Ramos (cell line): ENCODE results near the gene WHAMM.
"Not testable (repeated sequence)": the region's sequence is repeated elsewhere in the genome, so short reads cannot be mapped to it uniquely, and the experiment has no call there.

Source experiments
- in situ Hi-C: fragments of 300-500 bp; cut with MboI; formaldehyde crosslinking; loops from one replicate; pipeline ENCODE4 v1.14.3; 2022; ENCODE audit warnings: low sequenced_read_pairs; ENCODE audit not compliant: unreplicated experiment

Gene WHAMM, protein sequence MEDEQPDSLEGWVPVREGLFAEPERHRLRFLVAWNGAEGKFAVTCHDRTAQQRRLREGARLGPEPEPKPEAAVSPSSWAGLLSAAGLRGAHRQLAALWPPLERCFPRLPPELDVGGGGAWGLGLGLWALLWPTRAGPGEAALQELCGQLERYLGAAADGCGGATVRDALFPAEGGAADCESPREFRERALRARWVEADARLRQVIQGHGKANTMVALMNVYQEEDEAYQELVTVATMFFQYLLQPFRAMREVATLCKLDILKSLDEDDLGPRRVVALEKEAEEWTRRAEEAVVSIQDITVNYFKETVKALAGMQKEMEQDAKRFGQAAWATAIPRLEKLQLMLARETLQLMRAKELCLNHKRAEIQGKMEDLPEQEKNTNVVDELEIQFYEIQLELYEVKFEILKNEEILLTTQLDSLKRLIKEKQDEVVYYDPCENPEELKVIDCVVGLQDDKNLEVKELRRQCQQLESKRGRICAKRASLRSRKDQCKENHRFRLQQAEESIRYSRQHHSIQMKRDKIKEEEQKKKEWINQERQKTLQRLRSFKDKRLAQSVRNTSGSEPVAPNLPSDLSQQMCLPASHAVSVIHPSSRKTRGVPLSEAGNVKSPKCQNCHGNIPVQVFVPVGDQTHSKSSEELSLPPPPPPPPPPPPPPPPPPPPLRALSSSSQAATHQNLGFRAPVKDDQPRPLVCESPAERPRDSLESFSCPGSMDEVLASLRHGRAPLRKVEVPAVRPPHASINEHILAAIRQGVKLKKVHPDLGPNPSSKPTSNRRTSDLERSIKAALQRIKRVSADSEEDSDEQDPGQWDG

DNA sequence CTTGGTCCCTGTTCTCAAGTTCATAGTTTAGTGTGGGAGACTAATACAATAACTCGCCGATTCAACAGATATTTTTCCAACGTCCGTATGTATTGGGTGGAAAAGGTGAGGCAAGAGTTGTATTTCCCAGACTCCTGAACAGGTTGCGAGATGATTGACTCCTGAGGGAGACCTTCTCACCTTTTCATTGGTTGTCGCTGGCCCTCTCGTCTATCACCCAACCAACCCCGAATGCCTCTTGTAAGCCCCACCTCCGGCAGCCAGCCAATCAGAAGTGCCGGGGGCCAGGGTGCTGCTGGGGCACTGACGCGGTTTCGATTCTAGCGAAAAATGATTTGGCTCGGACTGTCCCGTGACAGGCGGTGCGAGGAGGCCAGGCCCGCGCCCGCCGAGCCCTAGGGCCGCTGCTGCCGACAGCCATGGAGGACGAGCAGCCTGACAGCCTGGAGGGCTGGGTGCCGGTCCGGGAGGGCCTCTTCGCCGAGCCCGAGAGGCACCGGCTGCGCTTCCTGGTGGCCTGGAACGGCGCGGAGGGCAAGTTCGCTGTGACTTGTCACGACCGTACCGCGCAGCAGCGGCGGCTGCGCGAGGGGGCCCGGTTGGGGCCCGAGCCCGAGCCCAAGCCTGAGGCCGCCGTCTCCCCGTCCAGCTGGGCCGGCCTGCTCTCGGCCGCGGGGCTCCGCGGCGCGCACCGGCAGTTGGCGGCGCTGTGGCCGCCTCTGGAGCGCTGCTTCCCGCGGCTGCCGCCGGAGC lies at the start of gene WHAMM:
WHAMM (plus strand) TSS at position 321 of the 753 bp plus-strand sequence; CDS start at position 420, 99 bp downstream.
- in situ Hi-C loops = no loop called here

DNA sequence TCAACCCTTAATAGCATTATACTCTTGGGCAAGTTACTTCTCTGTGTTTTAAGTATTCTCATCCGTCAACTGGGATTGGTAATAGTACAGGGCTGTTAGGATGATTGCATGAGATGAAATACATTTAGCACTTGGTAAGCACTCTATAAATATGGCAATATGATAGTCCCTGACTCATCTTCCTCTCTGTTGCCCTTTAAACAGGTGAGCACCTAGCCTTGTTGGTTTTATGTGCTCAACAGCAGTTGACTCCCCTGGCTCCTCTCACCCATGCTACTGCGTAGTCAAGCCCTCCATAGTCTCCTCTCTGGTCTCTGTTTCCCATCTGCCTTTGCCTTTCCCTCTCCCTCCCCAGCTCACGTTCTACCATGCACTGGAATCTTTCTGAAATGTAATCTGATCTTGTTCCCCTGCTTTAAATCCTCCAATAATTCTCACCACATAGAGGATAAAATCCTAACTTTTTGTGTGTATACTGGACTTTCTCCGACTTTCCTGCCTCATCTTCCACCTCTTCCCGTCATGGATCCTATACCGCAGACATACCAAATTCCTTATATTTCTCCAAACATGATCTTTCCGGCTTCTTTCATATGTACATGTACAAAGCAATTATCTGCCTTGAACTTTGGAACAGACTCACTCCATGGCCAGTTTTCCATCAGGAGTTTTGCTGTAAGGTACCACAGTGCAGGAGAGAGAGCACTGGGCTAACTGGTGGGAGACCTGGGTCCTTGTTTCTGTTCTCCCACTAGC lies 45.9 kb upstream of the WHAMM start:
- in situ Hi-C loops = no loop called here

DNA sequence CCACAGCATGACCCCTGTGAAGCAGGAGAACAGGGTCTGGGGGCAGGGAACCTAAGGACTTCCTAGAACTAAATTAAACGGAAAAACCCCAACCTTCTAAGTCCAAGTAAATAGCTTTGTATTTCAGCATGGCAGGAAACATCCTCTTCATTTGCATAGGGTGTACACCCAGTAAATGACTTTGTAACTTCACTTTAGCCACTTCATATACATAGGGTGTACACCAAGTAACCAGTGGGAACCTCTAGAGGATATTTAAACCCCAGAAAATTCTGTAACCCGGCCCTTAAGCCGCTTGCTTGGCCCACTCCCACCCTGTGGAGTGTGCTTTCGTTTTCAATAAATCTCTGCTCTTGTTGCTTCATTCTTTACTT lies 45.3 kb upstream of the WHAMM start:
- in situ Hi-C loops = no loop called here

DNA sequence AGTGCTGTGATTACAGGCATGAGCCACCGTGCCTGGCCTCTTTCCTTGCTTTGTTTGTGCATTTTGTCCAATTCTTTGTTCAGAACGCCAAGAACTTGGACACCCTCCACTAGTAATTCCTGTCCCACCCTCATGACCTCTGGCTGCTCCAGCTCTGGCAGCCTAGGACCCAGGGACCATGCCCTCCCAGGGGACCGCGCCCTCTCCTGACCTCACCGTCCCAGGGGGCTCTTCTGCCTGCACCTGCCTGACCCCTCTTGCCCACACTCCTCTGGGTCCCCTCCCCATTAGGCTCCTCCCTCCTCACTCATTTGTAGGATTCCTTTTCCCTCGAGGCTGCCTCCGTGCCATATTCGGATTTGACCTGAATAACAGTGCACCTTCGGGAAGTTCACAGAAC lies 44.7 kb upstream of the WHAMM start:
- in situ Hi-C loops = no loop called here

DNA sequence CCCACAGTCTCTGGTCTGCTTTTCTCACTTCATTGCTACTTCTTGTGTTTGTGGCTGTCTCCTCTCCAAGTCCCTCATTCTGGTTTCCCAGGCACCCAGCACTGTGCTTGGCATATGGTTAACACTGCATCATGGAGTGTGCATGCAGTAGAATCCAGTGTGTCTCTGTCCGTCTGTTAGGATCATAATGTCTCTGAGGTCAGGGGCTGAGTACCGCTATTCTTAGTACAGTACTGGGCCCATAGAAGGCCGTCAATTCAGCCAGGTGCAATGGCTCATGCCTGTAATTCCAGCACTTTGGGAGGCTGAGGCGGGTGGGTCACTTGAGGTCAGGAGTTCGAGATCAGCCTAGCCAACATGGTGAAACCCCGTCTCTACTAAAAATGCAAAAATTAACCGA lies 43.2 kb upstream of the WHAMM start:
- in situ Hi-C loops = not testable (repeated sequence)

DNA sequence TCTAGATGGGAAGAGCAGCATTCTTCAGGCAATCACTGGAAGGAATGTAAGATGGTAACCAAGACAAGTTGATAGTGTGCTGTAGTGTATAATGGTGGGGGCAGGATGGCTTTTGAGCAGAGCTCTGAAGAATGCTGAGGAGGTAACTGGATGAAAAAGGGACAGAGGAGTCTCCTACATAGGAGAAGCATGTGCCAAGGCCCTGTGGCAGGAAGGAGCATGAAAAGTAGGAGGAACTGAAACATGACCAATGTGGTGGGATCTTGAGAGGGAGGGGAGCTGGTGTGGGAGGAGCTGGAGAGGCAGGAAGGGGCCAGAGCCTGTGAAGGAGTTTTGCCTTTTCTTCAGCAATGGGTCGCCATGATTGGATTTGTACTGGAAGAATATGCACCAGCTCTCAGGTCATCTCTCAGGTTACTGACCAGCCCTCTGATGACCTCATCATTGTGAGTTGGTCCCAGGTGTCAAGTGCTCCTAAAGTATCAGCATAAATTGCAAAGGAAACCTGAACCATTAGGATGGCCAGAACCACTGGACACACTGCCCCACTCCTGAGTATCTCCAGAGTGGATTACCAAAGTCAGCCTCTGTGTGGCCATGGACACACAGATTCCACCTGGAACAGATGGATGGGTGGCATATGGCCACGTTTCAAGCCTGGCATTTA lies 42.1 kb upstream of the WHAMM start:
- in situ Hi-C loops = no loop called here

DNA sequence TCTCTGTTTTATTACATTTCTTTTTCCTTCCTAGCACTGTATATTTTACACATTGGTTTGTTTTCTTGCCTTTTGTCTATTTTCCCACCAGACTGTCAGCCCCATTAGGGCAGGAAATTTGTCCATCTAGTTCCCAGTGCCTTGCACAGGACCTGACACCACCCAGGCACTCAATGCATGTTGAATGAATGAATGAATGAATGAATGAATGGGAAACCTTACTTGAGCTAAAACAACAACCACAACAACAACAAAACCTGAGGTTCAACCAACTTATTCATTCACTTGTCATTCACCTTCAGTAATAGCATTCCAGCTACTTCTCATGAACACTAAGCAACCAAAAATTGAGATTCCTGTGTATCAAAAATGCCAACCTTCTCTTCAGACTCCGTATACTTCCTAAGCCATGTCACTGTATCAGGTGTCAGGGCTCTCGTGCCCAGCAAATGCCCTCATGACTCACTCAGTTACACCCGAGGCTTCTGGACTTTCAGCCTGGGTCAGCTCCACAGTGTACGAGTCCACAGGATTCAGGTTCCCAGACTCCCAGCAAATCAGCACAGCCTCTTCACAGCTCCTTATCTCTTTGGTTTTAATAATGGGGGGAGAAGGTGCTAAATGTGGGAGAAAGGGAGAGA lies 40.9 kb upstream of the WHAMM start:
- in situ Hi-C loops = no loop called here

DNA sequence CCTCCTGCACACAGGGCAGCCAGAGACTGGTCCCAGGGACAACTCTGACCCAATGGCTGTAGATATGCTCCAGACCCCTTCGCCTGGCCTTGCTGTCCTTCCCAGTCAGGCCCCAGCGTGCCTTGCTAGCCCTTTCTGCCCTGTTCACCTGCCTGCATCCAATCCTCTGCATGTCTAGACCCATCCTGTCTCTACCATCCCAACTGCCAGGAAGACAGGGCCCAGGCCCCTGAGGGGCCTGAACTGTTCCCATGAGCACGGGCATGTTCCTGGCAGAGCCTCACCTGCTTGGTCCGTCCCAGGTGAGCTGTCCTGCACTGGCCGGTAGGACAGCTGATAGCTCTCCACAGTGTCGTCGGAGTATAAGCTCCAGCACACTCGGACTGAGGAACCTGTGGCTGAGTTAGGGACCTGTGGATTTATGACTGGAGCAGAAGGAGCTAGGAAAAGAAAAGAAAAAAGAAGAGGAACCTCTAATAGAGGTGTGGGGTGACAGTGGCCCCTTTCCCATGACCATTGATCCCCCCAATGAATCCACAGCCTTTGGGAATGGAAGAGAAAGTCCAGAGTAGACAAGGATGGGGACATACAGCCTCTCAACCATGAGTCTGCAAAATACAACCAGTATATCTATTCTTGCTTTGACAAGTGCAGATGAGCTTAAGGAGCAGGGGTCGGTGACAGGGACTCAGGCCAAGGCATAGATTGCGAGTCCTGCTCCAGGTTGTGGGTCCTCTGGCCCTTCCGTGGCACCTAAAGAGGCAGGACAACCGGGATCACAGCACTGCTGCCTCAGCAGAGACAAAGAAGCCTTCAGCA lies 37.4 kb upstream of the WHAMM start:
- in situ Hi-C loops = no loop called here

DNA sequence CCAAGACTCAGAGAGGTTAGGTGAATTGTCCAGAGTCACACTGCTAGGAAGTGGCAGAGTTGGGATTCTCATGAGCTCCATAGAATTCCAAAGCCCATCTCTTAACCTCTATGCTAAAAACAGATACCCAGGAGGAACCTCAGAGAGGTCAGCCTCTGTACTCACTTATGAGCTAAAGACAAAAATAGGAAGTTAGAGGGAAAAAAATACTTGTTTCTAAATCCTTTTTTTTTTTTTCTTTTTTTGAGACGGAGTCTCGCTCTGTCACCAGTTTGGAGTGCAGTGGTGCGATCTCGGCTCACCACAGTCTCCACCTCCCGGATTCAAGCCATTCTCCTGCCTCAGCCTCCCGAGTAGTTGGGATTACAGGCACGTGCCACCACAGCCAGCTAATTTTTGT lies 34.9 kb upstream of the WHAMM start:
- in situ Hi-C loops = no loop called here

DNA sequence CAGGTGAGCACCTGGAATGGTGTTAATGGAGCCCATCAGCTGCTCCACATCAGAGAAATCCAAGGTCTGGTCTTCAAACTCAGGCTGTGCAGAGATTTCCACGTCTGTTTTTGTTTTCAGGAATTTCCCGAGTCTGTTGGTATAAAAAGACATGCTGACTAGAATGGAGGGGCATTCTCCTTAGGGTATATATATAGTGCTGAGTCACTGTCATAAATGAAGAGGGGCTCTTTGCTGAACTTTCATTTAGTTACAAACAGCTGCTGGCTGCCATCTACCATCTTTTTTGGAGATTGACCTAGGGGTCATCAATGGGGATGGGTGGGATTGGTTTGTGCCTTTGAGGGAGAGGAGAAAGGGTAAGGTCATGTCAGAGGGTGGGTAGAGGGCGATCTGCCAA lies 30.7 kb upstream of the WHAMM start:
- in situ Hi-C loops = no loop called here

DNA sequence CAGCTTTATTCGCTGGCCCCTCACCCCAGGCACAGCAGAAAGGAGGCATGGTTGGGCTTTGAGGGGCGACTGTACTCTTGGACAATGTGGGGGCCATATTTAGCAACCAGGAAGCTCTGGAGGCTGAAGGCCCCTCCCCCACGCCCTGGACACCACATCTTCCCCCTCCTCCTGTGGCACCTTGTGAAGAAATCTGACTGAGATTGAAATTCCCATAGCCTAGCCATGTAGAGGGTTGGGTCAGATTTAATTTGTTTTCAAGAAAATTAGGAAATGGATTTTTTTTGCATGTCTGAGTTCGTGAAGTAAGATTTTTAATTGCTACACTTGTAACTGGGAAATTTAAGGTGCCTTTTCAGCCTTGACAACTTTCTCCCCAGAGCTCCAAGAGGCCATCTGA lies 28.1 kb upstream of the WHAMM start:
- in situ Hi-C loops = no loop called here

DNA sequence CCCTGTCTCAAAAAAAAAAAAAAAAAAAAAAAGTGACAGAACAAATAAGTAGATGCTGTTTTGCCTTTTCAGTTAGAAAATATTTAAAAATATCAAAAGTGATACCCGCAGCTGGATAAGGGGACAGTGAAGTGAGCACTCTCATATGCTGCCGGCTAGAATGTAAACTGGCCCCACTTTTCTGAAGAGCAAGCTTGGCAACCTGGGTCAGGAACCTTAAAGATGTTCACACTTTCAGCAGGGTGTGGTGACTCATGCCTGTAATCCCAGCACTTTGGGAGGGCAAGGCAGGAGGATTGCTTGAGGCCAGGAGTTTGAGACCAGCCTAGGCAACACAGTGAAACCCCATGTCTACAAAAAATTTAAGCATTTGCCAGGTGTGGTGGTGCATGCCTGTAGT lies 20.9 kb upstream of the WHAMM start:
- in situ Hi-C loops = no loop called here

DNA sequence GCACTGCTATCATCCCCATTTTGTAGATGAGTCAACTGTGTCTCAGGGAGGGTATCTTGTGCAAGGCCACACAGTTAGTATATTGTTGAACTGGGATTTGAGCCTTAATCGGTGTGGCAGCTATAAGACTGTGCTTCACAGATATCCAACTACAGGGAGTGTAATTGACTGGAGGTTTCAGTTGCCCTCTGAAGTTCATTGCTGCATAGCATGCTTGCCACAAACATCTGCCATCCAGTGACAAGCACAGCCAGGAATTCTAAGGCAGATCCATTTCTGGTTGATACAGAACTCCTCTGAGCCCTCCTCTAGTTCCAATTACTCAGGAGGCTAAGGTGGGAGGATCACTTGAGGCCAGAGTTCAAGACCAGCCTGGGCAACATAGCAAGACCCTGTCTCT lies 19.9 kb upstream of the WHAMM start:
- in situ Hi-C loops = no loop called here

DNA sequence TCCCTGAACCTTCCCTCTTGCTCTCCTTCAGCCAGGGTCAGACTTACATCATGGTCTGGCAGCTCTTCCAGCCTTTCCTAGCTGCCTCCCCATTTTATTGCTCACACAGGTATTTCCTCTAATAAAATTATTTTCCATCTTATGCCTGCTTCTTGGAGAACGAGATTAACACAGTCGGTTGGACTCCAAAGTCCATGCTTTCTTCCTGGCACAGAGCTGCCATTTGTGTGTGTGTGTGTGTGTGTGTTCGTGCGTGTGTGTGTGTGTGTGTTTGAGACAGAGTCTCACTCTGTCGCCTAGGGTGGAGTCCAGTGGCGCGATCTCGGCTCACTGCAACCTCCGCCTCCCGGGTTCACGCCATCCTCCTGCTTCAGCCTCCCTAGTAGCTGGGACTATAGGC lies 19.1 kb upstream of the WHAMM start:
- in situ Hi-C loops = no loop called here

DNA sequence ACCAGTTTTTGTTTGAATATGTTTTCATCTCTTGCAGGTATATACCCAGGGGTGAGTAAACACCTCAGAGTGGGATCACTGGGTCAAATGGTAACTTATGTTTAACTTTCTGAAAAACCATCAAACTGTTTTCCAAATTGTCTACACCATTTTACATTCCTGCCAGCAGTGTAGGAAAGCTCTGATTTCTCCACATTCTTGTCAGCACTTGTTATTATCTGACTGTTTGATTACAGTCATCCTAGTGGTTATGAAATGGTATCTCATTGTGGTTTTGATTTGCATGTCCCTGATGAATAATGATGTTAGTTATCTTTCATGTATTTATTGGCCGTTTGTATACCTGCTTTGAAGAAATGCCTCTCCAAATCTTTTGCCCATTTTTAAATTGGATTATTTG lies 17.4 kb upstream of the WHAMM start:
- in situ Hi-C loops = no loop called here

DNA sequence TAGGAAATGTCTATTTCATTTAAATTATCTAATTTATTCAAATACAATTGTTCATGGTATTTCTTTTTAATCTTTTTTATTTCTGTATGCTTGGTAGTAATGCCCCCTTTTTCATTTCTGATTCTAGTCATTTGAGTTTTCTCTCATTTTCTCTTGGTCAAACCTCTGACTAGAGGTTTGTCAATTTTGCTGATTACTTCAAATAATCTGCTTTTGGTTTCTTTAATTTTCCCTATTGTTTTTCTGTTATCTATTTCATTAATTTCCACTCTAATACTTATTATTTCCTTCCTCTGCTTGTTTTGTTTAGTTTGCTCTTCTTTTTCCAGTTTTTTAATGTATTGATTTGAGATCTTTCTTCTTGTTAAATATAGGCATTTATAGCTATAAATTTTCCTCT lies 15.7 kb upstream of the WHAMM start:
- in situ Hi-C loops = no loop called here

DNA sequence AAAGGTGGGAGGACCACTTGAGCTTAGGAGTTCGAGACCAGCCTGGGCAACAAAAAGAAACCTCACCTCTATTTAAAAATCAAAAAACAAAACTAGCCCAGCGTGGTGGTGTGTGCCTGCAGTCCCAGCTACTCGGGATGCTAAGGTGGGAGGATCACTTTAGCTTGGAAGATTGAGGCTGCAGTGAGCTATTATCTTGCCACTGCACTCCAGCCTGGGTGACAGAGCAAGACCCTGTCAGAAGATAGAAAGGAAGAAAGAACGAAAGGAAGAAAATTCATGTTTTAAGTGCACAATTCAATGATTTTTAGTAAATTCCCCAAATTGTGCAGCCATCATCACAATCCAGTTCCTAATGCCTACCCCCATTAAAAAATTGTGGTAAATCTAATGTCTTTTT lies 11.3 kb upstream of the WHAMM start:
- in situ Hi-C loops = no loop called here

DNA sequence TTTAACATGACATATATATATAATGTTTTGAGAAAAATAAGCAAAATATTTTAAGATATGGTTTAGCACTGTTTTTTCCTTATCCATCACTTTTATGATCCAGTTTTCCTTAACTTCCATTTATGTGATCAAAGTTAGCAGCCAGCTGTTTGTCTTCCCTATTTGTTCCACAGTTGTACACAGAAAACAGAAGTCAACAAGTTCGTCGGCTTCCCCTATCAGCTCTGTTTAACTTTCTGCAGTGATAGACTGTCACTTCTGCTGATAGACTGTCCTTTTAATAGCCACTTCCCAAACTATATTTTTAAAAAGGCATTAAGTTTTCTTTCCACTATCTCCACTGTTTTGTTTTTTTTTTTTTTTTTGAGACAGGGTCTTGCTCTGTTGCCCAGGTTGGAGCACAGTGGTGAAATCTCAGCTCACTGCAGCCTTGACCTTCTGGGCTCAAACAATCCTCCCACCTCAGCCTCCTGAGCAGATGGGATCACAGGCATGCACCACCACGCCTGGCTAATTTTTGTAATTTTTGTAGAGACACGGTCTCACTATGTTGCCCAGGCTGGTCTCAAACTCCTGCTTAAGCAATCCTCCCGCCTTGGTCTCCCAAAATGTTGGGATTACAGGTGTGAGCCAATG lies 10.8 kb upstream of the WHAMM start:
- in situ Hi-C loops = no loop called here
